Measurements from ENCODE around the gene NISCH. TPM values are rescaled to one million over a fixed set of nuclear protein-coding genes. Genes with fewer than 3 reads are reported as not detected.

The NISCH gene
- total RNA-seq, 3 donors from 2014 or later (not counting 1 experiment from before 2014, with no cell fraction given) = 162 to 191 (median 175) TPM

GRCh38 chr3:52494445-52494844 is 39.0 kb downstream of the NISCH start:
- TF ChIP-seq, protein P1, sequence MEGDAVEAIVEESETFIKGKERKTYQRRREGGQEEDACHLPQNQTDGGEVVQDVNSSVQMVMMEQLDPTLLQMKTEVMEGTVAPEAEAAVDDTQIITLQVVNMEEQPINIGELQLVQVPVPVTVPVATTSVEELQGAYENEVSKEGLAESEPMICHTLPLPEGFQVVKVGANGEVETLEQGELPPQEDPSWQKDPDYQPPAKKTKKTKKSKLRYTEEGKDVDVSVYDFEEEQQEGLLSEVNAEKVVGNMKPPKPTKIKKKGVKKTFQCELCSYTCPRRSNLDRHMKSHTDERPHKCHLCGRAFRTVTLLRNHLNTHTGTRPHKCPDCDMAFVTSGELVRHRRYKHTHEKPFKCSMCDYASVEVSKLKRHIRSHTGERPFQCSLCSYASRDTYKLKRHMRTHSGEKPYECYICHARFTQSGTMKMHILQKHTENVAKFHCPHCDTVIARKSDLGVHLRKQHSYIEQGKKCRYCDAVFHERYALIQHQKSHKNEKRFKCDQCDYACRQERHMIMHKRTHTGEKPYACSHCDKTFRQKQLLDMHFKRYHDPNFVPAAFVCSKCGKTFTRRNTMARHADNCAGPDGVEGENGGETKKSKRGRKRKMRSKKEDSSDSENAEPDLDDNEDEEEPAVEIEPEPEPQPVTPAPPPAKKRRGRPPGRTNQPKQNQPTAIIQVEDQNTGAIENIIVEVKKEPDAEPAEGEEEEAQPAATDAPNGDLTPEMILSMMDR (IDR thresholded peaks at IDR 0.05) = no peak
- Histone ChIP-seq H3K9me3 (ENCODE audit: control insufficient read depth, insufficient read depth, low read length) (no peaks in the 10 kb centered on the region), H3K27ac (ENCODE audit: low read length) (no peak overlapping the region), H3K27me3 (ENCODE audit: control insufficient read depth, insufficient read depth, low read length) (no peaks in the 10 kb centered on the region), H3K36me3 (ENCODE audit: control insufficient read depth, insufficient read depth, low read length) (peaks cover 32% of the 10 kb centered on the region), H3K4me3 (ENCODE audit: low read length) (no peak overlapping the region), H3K4me1 (ENCODE audit: control insufficient read depth, insufficient read depth, low read length) (peaks cover 51% of the 10 kb centered on the region)
- Mint-ChIP-seq H3K27me3 (ENCODE audit: low read depth in 2 of 2) (no peaks in the 10 kb centered on the region), H3K4me1 (peaks cover 0 to 18% of the 10 kb centered on the region in 2 donors), H3K27ac (peak overlapping the region; percentile 53 to 68), H3K36me3 (no peaks in the 10 kb centered on the region), H3K9me3 (no peaks in the 10 kb centered on the region), H3K4me3 (no peak overlapping the region)
- intact Hi-C loops (cut with micrococcal nuclease) = no loop called here
- peak in 1 of 3 donors; percentile 11 for ATAC-seq
- no peak for DNase-seq
- WGBS (ENCODE audit: insufficient coverage) = 91% methylated on average over 7 of the region's 7 CpGs

GRCh38 chr3:52494886-52495495 is 39.6 kb downstream of the NISCH start, which contains the start of gene STAB1:
Gene STAB1, plus strand, starts transcription at chr3:52495338. Its CDS starts 76 bp downstream, at chr3:52495414.
- ATAC-seq = peak in 2 of 3 donors; percentile 31 to 38
- no peaks in the 10 kb centered on the region for H3K9me3 Mint-ChIP-seq
- intact Hi-C loops (cut with micrococcal nuclease) = no loop called here
- H3K27ac ChIP-seq (ENCODE audit: low read length) = no peak within 1 kb of the TSS
- peaks cover 26% of the 10 kb centered on the region for H3K36me3 ChIP-seq (ENCODE audit: control insufficient read depth, insufficient read depth, low read length)
- H3K36me3 Mint-ChIP-seq = no peaks in the 10 kb centered on the region
- peaks cover 0 to 18% of the 10 kb centered on the region in 2 donors for H3K4me1 Mint-ChIP-seq
- no peak within 1 kb of the TSS for H3K4me3 Mint-ChIP-seq
- H3K9me3 ChIP-seq (ENCODE audit: control insufficient read depth, insufficient read depth, low read length) = no peaks in the 10 kb centered on the region
- no peaks in the 10 kb centered on the region for H3K27me3 Mint-ChIP-seq (ENCODE audit: low read depth in 2 of 2)
- H3K4me3 ChIP-seq (ENCODE audit: low read length) = no peak within 1 kb of the TSS
- 24% methylated on average over 25 of the region's 25 CpGs for WGBS (ENCODE audit: insufficient coverage)
- TF ChIP-seq, protein P1 (IDR thresholded peaks at IDR 0.05) = no peak
- no peaks in the 10 kb centered on the region for H3K27me3 ChIP-seq (ENCODE audit: control insufficient read depth, insufficient read depth, low read length)
- peaks cover 53% of the 10 kb centered on the region for H3K4me1 ChIP-seq (ENCODE audit: control insufficient read depth, insufficient read depth, low read length)
- DNase-seq = no peak
- peak within 1 kb of the TSS; percentile 53 to 68 for H3K27ac Mint-ChIP-seq

DNA sequence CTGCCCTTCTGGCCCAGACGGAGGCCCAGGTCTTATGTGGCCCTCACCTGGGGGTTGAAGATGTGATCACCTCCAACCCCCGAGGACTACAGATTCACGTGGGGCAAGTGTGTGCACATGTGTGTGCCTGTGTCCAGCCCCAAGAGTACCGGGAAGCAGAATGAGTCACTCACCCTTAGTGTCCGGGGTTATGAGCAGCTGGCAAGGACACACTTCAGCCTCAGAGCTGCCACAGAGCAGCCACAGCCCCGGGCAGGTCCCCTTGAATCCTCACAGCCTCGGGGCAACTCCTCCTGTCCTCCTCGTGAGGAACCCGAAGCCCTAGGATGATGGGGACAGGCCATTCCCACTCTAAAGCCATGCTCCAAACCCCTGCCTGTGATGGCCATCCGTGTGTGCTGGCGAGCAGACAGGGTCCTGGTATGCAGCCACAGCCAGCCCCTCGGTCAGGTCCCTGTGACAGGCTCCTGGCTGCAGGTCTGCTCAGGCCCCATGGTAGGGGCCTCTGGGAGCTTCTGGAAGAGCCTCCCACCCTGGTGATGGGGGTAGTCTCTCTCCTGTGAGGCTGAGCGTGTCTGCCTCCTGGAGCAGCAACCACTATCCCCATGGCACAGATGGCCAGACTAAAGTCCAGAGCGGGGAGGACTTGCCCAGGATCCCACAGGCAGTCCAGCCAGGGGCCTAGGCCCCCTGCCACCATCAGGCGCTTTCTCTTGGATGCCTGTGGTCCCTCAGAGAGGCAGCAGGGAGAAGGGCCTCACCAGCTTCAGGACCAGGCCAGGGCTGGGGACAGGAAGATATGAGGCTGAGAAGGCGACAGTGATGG is 40.6 kb downstream of the NISCH start:
- H3K27me3 Mint-ChIP-seq (ENCODE audit: low read depth in 2 of 2) = no peaks in the 10 kb centered on the region
- no peak overlapping the region for H3K4me3 Mint-ChIP-seq
- Histone ChIP-seq H3K36me3 (ENCODE audit: control insufficient read depth, insufficient read depth, low read length) (peaks cover 21% of the 10 kb centered on the region), H3K27me3 (ENCODE audit: control insufficient read depth, insufficient read depth, low read length) (no peaks in the 10 kb centered on the region), H3K4me3 (ENCODE audit: low read length) (no peak overlapping the region), H3K9me3 (ENCODE audit: control insufficient read depth, insufficient read depth, low read length) (no peaks in the 10 kb centered on the region), H3K27ac (ENCODE audit: low read length) (no peak overlapping the region), H3K4me1 (ENCODE audit: control insufficient read depth, insufficient read depth, low read length) (peaks cover 50% of the 10 kb centered on the region)
- no peak for ATAC-seq
- TF ChIP-seq, protein P1 (IDR thresholded peaks at IDR 0.05) = no peak
- H3K4me1 Mint-ChIP-seq = peaks cover 0 to 18% of the 10 kb centered on the region in 2 donors
- intact Hi-C loops (cut with micrococcal nuclease) = no loop called here
- no peak overlapping the region for H3K27ac Mint-ChIP-seq
- no peak for DNase-seq
- H3K9me3 Mint-ChIP-seq = no peaks in the 10 kb centered on the region
- no peaks in the 10 kb centered on the region for H3K36me3 Mint-ChIP-seq
- WGBS (ENCODE audit: insufficient coverage) = 74% methylated on average over 16 of the region's 16 CpGs

All from natural killer cell (primary cell).